ENCODE measurements around the gene NPC1L1.
"Not testable (repeated sequence)": the region's sequence is repeated elsewhere in the genome, so short reads cannot be mapped to it uniquely, and the experiment has no call there.

Gene NPC1L1

DNA sequence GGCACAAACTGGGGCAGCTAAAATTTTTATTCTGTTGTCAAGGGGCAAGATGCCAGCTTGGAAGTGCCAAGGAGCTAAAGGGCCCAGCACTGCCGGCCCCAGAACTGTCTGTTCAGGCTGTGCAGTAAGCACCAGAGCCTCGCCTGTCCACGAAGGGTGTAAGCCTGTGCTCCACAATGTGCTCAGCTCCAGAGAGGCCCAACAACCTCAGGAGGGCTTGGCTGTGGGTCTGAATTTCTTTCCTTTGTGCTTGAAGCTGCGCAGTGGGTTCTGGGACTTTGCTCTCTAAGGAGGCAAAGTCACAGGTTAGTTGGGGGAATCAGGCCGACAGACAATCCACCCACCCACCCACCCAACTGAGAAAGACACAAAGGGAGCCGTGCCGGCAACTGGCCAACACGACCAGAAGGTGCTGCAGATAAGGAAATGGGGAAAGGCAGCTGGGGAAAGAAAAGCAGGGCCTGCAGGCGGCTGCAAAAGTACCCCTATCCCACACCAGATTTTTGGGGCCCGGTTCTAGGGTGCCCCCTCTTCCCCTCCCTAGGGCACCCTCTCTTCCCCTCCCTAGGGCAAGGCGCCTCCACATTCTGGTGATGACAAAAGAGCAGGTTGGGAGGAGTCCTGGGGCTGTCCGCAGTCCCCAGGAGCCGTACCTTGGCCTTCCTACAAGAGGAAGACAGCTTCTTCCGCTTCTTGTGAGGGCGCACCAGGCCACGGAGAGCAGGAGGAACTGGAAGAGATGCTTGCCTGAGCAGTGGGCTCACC is 24.8 kb upstream of the NPC1L1 start:
- DNase-seq = no peak
- no peaks in the 10 kb centered on the region for H3K27me3 ChIP-seq (ENCODE audit: insufficient read depth, low read depth, severe bottlenecking)
- TF ChIP-seq, protein P1, sequence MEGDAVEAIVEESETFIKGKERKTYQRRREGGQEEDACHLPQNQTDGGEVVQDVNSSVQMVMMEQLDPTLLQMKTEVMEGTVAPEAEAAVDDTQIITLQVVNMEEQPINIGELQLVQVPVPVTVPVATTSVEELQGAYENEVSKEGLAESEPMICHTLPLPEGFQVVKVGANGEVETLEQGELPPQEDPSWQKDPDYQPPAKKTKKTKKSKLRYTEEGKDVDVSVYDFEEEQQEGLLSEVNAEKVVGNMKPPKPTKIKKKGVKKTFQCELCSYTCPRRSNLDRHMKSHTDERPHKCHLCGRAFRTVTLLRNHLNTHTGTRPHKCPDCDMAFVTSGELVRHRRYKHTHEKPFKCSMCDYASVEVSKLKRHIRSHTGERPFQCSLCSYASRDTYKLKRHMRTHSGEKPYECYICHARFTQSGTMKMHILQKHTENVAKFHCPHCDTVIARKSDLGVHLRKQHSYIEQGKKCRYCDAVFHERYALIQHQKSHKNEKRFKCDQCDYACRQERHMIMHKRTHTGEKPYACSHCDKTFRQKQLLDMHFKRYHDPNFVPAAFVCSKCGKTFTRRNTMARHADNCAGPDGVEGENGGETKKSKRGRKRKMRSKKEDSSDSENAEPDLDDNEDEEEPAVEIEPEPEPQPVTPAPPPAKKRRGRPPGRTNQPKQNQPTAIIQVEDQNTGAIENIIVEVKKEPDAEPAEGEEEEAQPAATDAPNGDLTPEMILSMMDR (IDR thresholded peaks at IDR 0.05; ENCODE audit: low read depth, low read length) = no peak
- H3K9me3 ChIP-seq (ENCODE audit: severe bottlenecking) = no peaks in the 10 kb centered on the region
- H3K4me3 ChIP-seq (ENCODE audit: low read depth, low read length) = no peak overlapping the region
- no peak overlapping the region for H3K27ac ChIP-seq
- peaks cover 77% of the 10 kb centered on the region for H3K36me3 ChIP-seq

DNA sequence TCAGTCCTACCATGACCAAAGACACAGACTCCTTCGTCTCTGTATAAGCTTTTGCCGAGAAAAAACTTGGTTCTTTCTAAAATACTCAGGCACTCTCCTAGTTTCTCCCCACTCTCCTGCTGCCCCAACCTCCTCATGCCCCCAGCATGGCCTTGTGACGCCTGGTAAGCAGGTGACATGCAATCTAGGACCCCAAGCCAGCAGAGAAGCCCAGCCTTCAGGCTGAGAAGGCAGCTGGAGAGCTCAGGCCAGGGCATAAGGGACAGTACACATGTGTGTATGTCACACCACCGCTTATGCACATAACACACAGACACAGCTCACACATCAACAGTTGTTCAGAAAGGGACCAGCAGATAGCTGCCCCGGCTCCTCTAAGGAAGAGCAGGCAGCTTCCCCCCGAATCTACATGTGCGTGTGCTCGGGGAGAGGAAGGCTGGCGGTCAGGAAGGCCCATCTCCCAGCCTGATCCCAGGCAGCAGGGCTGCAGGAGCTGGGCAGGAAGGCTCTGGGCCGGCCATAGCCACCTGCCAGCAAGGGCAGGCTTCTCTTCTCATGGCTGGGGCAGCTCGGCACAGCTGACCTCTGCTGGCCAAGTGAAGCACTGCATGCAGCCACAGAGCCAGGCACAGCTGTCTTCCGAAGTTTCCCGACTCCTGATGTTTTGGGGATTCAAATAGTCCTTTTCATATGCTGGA is 24.1 kb upstream of the NPC1L1 start:
- DNase-seq = peak; percentile 69
- H3K9me3 ChIP-seq (ENCODE audit: severe bottlenecking) = no peaks in the 10 kb centered on the region
- TF ChIP-seq, protein P1 (IDR thresholded peaks at IDR 0.05; ENCODE audit: low read depth, low read length) = peak; percentile 98
- H3K36me3 ChIP-seq = peaks cover 70% of the 10 kb centered on the region
- no peaks in the 10 kb centered on the region for H3K27me3 ChIP-seq (ENCODE audit: insufficient read depth, low read depth, severe bottlenecking)
- no peak overlapping the region for H3K4me3 ChIP-seq (ENCODE audit: low read depth, low read length)
- H3K27ac ChIP-seq = no peak overlapping the region; the same call in 1 of the 2 replicates

DNA sequence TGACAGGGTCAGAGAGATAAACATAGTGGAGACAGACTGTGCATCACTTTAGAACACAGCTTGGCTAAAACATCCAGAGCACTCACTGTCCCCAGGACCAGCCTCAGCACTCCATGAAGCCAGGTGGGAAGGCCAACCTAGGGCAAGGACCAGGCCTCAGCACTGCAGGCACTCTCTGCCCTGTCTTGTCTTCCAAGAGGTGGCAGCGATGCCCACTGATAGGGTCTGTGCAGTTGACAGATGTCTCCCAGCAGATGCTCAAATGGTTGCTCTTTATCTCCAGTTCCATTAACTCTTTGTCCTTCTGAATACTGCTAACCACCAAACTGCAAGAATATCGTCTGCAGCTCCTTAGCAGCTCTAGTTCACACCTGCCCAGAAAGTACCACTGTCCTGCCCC is 23.5 kb upstream of the NPC1L1 start:
- H3K36me3 ChIP-seq = peaks cover 63% of the 10 kb centered on the region

DNA sequence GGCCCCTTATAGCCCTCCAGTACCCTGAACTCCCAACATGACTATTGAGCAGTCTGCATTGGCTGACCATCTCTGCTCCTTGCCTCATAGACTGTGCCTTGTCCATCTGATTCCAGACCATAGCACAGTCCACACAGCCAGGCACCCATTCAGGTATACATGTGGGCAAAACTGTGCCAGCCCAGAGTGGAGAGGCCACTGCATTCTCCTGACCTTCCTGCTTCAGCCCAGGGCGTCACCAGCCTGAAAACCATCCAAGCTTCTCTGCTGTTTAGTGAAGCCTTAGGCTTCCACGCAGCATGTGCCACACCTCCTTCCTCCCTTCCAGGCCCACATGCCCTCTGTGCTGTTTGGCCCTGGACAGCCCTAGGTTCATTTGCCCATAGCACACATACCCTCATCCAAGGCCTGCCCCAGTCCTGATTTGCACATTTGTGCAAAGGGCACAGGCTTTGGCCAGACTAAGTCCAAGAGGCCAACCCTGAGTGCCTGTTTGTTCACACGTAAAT is 22.1 kb upstream of the NPC1L1 start:
- Histone ChIP-seq H3K27me3 (ENCODE audit: insufficient read depth, low read depth, severe bottlenecking) (no peaks in the 10 kb centered on the region), H3K9me3 (ENCODE audit: severe bottlenecking) (no peaks in the 10 kb centered on the region), H3K27ac (no peak overlapping the region), H3K4me3 (ENCODE audit: low read depth, low read length) (no peak overlapping the region), H3K36me3 (peaks cover 50% of the 10 kb centered on the region)
- DNase-seq = no peak
- TF ChIP-seq, protein P1 (IDR thresholded peaks at IDR 0.05; ENCODE audit: low read depth, low read length) = no peak

More for the DNA sequence above, 23.5 kb upstream of the NPC1L1 start:
- Histone ChIP-seq H3K27me3 (ENCODE audit: insufficient read depth, low read depth, severe bottlenecking) (no peaks in the 10 kb centered on the region), H3K9me3 (ENCODE audit: severe bottlenecking) (no peaks in the 10 kb centered on the region), H3K27ac (no peak overlapping the region), H3K4me3 (ENCODE audit: low read depth, low read length) (no peak overlapping the region)
- DNase-seq = no peak
- TF ChIP-seq, protein P1 (IDR thresholded peaks at IDR 0.05; ENCODE audit: low read depth, low read length) = no peak

DNA sequence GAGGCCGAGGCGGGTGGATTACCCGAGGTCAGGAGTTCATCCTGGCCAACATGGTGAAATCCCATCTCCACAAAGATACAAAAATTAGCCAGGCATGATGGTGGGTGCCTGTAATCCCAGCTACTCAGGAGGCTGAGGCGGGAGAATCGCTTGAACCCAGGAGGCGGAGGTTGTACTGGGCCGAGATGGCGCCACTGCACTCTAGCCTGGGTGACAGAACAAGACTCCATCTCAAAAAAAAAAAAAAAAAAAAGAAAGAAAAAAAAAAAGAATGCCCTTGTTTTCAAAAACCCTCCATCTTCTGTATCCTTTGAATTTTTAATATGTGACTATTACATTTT is 21.5 kb upstream of the NPC1L1 start:
- peaks cover 43% of the 10 kb centered on the region for H3K36me3 ChIP-seq
- H3K27me3 ChIP-seq (ENCODE audit: insufficient read depth, low read depth, severe bottlenecking); H3K4me3 ChIP-seq (ENCODE audit: low read depth, low read length); H3K9me3 ChIP-seq (ENCODE audit: severe bottlenecking); DNase-seq; H3K27ac ChIP-seq: not testable (repeated sequence)

DNA sequence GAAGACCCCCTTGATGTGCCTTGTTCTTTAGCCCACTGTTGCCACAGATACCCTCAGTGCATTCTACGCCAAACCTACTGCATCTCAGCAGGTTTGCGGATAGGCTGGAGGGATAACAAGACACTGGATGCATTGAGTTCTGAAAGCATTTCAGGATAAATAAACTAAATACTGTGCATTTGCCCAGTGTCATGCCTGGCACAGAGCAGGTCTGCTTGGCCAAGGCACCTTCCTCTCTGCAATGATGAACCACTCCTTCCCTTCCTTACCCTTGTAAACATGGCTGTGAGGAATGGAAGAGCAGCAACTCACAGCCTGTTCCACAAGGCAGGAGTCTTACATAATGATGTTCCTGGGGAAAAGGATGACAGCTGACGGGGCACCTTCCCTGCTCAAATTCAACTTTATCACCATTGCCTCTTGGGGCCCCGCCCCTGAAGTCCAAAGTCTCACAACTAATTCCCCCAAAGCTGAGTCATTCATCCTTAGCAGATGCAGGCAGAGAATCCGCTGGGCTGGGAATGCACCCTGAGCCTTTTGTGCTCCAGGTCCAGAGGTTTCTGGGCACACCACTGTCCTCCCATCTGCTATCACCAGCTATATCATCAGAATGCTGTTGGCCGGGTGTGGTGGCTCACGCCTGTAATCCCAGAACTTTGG is 21.0 kb upstream of the NPC1L1 start:
- H3K4me3 ChIP-seq (ENCODE audit: low read depth, low read length) = no peak overlapping the region
- peaks cover 38% of the 10 kb centered on the region for H3K36me3 ChIP-seq
- no peak overlapping the region for H3K27ac ChIP-seq
- DNase-seq = no peak
- TF ChIP-seq, protein P1 (IDR thresholded peaks at IDR 0.05; ENCODE audit: low read depth, low read length) = no peak
- H3K9me3 ChIP-seq (ENCODE audit: severe bottlenecking) = no peaks in the 10 kb centered on the region
- no peaks in the 10 kb centered on the region for H3K27me3 ChIP-seq (ENCODE audit: insufficient read depth, low read depth, severe bottlenecking)

Measured in WERI-Rb-1 (cell line).